GM12878 (cell line): Measurements from ENCODE around the gene KLHDC9. TPM values are rescaled to one million over a fixed set of nuclear protein-coding genes. Genes with fewer than 3 reads are reported as not detected.
A peak's percentile ranks its signal among the peaks of the same experiment; 100 is the strongest.

Experiments
- ATAC-seq: fragments of 200-7000 bp; cut with Tn5 transposase; 3 replicates; pipeline ENCODE4 v1.9.1; 2020; ENCODE audit warnings: mild to moderate bottlenecking, moderate library complexity
- BruUV-seq: library from RNA; stranded (reverse); fragments of 400-500 nt; replicated peaks from 2 replicates; lab custom pipeline; 2021; lab: Mats Ljungman, UMichigan
- CTCF ChIA-PET: fragments of 300-600 bp; sonication (Branson Sonifier 250); formaldehyde crosslinking; extraction: SDS; loops from one replicate; lab custom pipeline; 2021; ENCODE audit warnings: inconsistent platforms; lab: Yijun Ruan, JAX
- POLR2A ChIA-PET: fragments of 350-600 bp; formaldehyde crosslinking; extraction: SDS; loops from one replicate; lab custom pipeline; 2021; ENCODE audit warnings: inconsistent platforms; lab: Charles Lee
- RAD21 ChIA-PET: fragments of 300-600 bp; sonication (Branson Sonifier 250); formaldehyde crosslinking; loops from one replicate; lab custom pipeline; 2023; ENCODE audit warnings: antibody characterized with exemption; ENCODE audit not compliant: unreplicated experiment; lab: Charles Lee
- SMC1A ChIA-PET: fragments of 300-600 bp; sonication (Branson Sonifier 250); formaldehyde crosslinking; loops from one replicate; lab custom pipeline; 2023; ENCODE audit not compliant: unreplicated experiment, uncharacterized antibody; lab: Charles Lee
- DNase-seq: peaks from one replicate; pipeline ENCODE4 v3.0.0-alpha.2; 2011; ENCODE audit warnings: low read depth, low spot score
- FAIRE-seq: peaks from 3 replicates; lab custom pipeline; 2011; peaks lifted over from hg19 to GRCh38; lab: Jason Lieb, UNC
- H2AFZ ChIP-seq: 2 replicates; pipeline ENCODE4 v1.6.0; 2011; ENCODE audit warnings: low read depth, low read length, control low read depth; ENCODE audit not compliant: control insufficient read depth
- H3K27ac ChIP-seq: 2 replicates; pipeline ENCODE4 v1.5.1; 2011; ENCODE audit warnings: control low read depth; ENCODE audit not compliant: control insufficient read depth, insufficient read depth
- H3K27me3 ChIP-seq, 2 experiments: replicated peaks in 1 of 2; 2 replicates each; pipeline versions ENCODE4 v1.6.0 to v1.6.1; 2011; ENCODE audit warnings: low read length in 1 of 2; ENCODE audit not compliant: control insufficient read depth in 2 of 2, insufficient read depth in 2 of 2
- H3K36me3 ChIP-seq, 2 experiments: 2 replicates each; pipeline ENCODE4 v1.5.1; 2011; ENCODE audit warnings: low read length in 1 of 2; ENCODE audit not compliant: control insufficient read depth in 2 of 2, insufficient read depth in 2 of 2
- H3K4me1 ChIP-seq: 2 replicates; pipeline ENCODE4 v1.6.1; 2011; ENCODE audit warnings: mild to moderate bottlenecking, low read length, moderate library complexity, mixed read lengths; ENCODE audit not compliant: control insufficient read depth, insufficient read depth
- H3K4me2 ChIP-seq: 2 replicates; pipeline ENCODE4 v1.6.0; 2011; ENCODE audit warnings: control low read depth; ENCODE audit not compliant: control insufficient read depth, insufficient read depth
- H3K4me3 ChIP-seq: fragments of 200-600 bp; sonication (generic); 2 replicates; pipeline ENCODE4 v1.5.1; 2016
- H3K79me2 ChIP-seq: 2 replicates; pipeline ENCODE4 v1.6.0; 2011; ENCODE audit warnings: low read length; ENCODE audit not compliant: control insufficient read depth, insufficient read depth
- H3K9ac ChIP-seq: 2 replicates; pipeline ENCODE4 v1.8.0; 2011; ENCODE audit warnings: low read length, control low read depth, mixed read lengths; ENCODE audit not compliant: control insufficient read depth, insufficient read depth
- H3K9me3 ChIP-seq: replicated peaks from 3 replicates; pipeline ENCODE4 v1.5.1; 2011; ENCODE audit warnings: mild to moderate bottlenecking, low read length; ENCODE audit not compliant: control insufficient read depth, insufficient read depth
- H4K20me1 ChIP-seq: 2 replicates; pipeline ENCODE4 v1.6.0; 2011; ENCODE audit not compliant: control insufficient read depth, insufficient read depth
- CHD2 ChIP-seq: IDR thresholded peaks from 2 replicates; pipeline ENCODE4 v1.6.1; 2011; ENCODE audit warnings: low read depth, low read length, improper control_type of control experiment, borderline replicate concordance
- EP300 ChIP-seq, 2 experiments: fragments of 150-350 bp in 1 of 2; IDR thresholded peaks; 2 replicates each; pipeline ENCODE4 v1.6.1; 2011 to 2012; ENCODE audit warnings: low read depth in 2 of 2, low read length in 2 of 2, borderline replicate concordance in 1 of 2, improper control_type of control experiment in 1 of 2, inconsistent platforms in 1 of 2; ENCODE audit not compliant: control insufficient read depth in 1 of 2
- IKZF1 ChIP-seq: fragments of 450-650 bp; conservative IDR thresholded peaks from 2 replicates; pipeline ENCODE4 v1.6.1; 2017; ENCODE audit warnings: antibody characterized with exemption, mild to moderate bottlenecking
- NFXL1 ChIP-seq: fragments of 450-650 bp; IDR thresholded peaks from 2 replicates; pipeline ENCODE4 v1.6.1; 2017; ENCODE audit warnings: antibody characterized with exemption, mild to moderate bottlenecking, borderline replicate concordance
- POLR2AphosphoS5 ChIP-seq: IDR thresholded peaks from 2 replicates; pipeline ENCODE4 v1.6.1; 2011; ENCODE audit warnings: mild to moderate bottlenecking, low read length, inconsistent platforms
- SREBF2 ChIP-seq: IDR thresholded peaks from 2 replicates; pipeline ENCODE4 v1.6.1; 2012; ENCODE audit warnings: mild to moderate bottlenecking, low read length
- TCF12 ChIP-seq: IDR thresholded peaks from 2 replicates; pipeline ENCODE4 v1.6.1; 2011; ENCODE audit warnings: low read depth, mild to moderate bottlenecking, low read length
- TCF3 ChIP-seq: IDR thresholded peaks from 2 replicates; pipeline ENCODE4 v1.6.1; 2012; ENCODE audit warnings: low read depth, mild to moderate bottlenecking, low read length, borderline replicate concordance; ENCODE audit not compliant: insufficient read depth
- WRNIP1 ChIP-seq: IDR thresholded peaks from 2 replicates; pipeline ENCODE4 v1.6.1; 2011; ENCODE audit warnings: low read depth, low read length, improper control_type of control experiment, borderline replicate concordance
- YY1 ChIP-seq: IDR thresholded peaks from 2 replicates; pipeline ENCODE4 v1.6.1; 2011; ENCODE audit warnings: low read depth, mild to moderate bottlenecking, low read length
- WGBS: methylation state at CpG from one replicate; pipeline ENCODE4 v1.1.6; 2016; ENCODE audit warnings: low lambda C conversion rate; ENCODE audit not compliant: insufficient replicate concordance, insufficient coverage; ENCODE audit errors: missing lambda C conversion rate; 5-methylcytosine and 5-hydroxymethylcytosine counted together
- in situ Hi-C: fragments of 300-500 bp; cut with MboI; formaldehyde crosslinking; loops from 9 replicates; pipeline ENCODE4 v1.14.3; 2018; ENCODE audit warnings: mixed read lengths
- intact Hi-C: fragments of 100-400 bp; cut with micrococcal nuclease; formaldehyde crosslinking; loops from one replicate; pipeline ENCODE4 v1.14.2; 2022; ENCODE audit not compliant: unreplicated experiment
- polyA plus RNA-seq, 11 experiments: library from polyadenylated mRNA; depleted of rRNA in 4 of 11; unstranded in 6 of 11; stranded (reverse) in 5 of 11; fragments of >200 nt; fragmentation: Nextera tagmentation in 4 of 11; fragmentation: Illumina TruSeq in 1 of 11; extraction: Ambion mirVana in 4 of 11; extraction: Trizol in 1 of 11; gene quantifications; 1 replicate in 1 of 11; 2 replicates in 10 of 11; pipeline versions ENCODE4 v1.2.1 to v1.2.3, GENCODE V29; 2011 to 2016; ENCODE audit warnings: inconsistent platforms in 2 of 11, missing spikeins in 2 of 11, low read depth in 1 of 11
- total RNA-seq, 4 experiments: library from RNA; depleted of rRNA in 3 of 4; stranded (reverse); fragments of >200 nt in 3 of 4; fragmentation: Illumina TruSeq in 1 of 4; extraction: Trizol in 1 of 4; gene quantifications; 2 replicates each; pipeline versions ENCODE4 v1.2.1 to v1.2.3, GENCODE V29; 2013 to 2021
- TF ChIP-seq, protein P1 (sequence below): IDR thresholded peaks from 2 replicates; pipeline ENCODE4 v1.6.1; 2011; ENCODE audit warnings: borderline replicate concordance, low read depth, mild to moderate bottlenecking, moderate library complexity, low read length; ENCODE audit not compliant: insufficient read depth, poor library complexity, severe bottlenecking
- TF ChIP-seq, protein P2 (sequence below): fragments of 450-650 bp; IDR thresholded peaks from 2 replicates; pipeline ENCODE4 v1.6.1; 2017; ENCODE audit warnings: mild to moderate bottlenecking, low read depth, inconsistent platforms; ENCODE audit not compliant: poor library complexity, severe bottlenecking
- TF ChIP-seq, protein P3 (sequence below): fragments of 450-650 bp; IDR thresholded peaks from 2 replicates; pipeline ENCODE4 v1.6.1; 2018; ENCODE audit warnings: mild to moderate bottlenecking, low read depth, moderate library complexity; ENCODE audit not compliant: partially characterized antibody
- TF ChIP-seq, protein P4 (sequence below): fragments of 450-650 bp; conservative IDR thresholded peaks from 2 replicates; pipeline ENCODE4 v1.6.1; 2017; ENCODE audit warnings: mild to moderate bottlenecking, moderate library complexity

The KLHDC9 gene
- total and polyA plus RNA-seq, 10 of the 15 experiments (the other 5 are each of a cell fraction or from before 2014, with no cell fraction given) = 0.66 to 4.9 (median 2.6) TPM

DNA sequence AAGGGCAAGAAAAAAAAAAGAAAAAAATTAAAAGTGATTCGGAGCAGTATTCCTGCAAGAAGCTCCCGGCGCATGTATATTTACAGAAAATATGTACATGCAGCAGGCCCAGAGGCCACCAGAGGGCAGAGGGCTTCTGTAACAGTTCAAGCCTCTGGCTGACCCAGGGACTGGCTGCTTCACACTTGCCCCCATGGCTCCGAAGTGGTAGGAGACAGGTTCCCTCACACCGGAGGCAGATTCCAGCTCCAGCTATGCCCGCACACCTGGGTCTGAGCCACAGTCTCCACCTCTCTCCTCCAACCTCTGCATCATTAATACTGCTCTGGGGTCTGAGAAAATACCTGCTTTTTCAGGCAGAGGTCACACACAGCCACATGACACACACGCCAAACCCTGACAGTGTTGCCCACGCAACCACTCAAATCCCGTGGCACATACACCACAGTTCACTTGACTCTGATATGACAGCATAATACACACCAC is 26.2 kb upstream of the KLHDC9 start:
- H4K20me1 ChIP-seq = peaks cover 5% of the 10 kb centered on the region; the same call in 1 of the 2 replicates
- in situ Hi-C loops = no loop called here
- RAD21 ChIA-PET = interaction anchor here (0.6 to 6.4 kb wide), 9 partner anchors 13 to 74 kb away, joined by 3 to 90 read pairs (median 3); partner anchors contain the start of genes DEDD, F11R, KLHDC9 and USF1
- no TSS peak for BruUV-seq
- no peaks in the 10 kb centered on the region for H3K27me3 ChIP-seq
- ATAC-seq (no peak), DNase-seq (no peak), FAIRE-seq (no peak)
- 69% methylated on average over 9 of the region's 9 CpGs for WGBS
- intact Hi-C loops = loop anchor here (2.0 kb wide), 1 partner anchor 61 kb away; the partner anchor contains the start of gene DEDD
- H3K9me3 ChIP-seq = no peaks in the 10 kb centered on the region
- no peak overlapping the region for H3K27ac ChIP-seq
- POLR2A ChIA-PET = interaction anchor here (0.6 to 5.6 kb wide), 6 partner anchors 11 to 290 kb away, joined by 3 to 66 read pairs (median 4); partner anchors contain the start of genes DEDD, F11R and KLHDC9
- CTCF ChIA-PET = interaction anchor here (0.6 to 8.6 kb wide), 18 partner anchors 12 to 130 kb away, joined by 3 to 111 read pairs (median 5); partner anchors contain the start of genes KLHDC9, NDUFS2, NECTIN4 and NIT1
- H3K36me3 ChIP-seq = no peaks in the 10 kb centered on the region
- H3K4me2 ChIP-seq = no peak overlapping the region
- no peak overlapping the region for H3K4me3 ChIP-seq
- H3K9ac ChIP-seq = no peak overlapping the region
- peaks cover 30% of the 10 kb centered on the region for H3K79me2 ChIP-seq
- peak overlapping the region; percentile 15; the same call in 1 of the 2 replicates for H2AFZ ChIP-seq
- peaks cover 16% of the 10 kb centered on the region for H3K4me1 ChIP-seq
- SMC1A ChIA-PET = interaction anchor here (0.7 to 9.0 kb wide), 12 partner anchors 8 to 74 kb away, joined by 3 to 134 read pairs (median 5); partner anchors contain the start of genes F11R, KLHDC9 and USF1
- TF ChIP-seq, protein P1, sequence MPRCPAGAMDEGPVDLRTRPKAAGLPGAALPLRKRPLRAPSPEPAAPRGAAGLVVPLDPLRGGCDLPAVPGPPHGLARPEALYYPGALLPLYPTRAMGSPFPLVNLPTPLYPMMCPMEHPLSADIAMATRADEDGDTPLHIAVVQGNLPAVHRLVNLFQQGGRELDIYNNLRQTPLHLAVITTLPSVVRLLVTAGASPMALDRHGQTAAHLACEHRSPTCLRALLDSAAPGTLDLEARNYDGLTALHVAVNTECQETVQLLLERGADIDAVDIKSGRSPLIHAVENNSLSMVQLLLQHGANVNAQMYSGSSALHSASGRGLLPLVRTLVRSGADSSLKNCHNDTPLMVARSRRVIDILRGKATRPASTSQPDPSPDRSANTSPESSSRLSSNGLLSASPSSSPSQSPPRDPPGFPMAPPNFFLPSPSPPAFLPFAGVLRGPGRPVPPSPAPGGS = no peak
- TF ChIP-seq NFXL1 = no peak
- TF ChIP-seq, protein P2, sequence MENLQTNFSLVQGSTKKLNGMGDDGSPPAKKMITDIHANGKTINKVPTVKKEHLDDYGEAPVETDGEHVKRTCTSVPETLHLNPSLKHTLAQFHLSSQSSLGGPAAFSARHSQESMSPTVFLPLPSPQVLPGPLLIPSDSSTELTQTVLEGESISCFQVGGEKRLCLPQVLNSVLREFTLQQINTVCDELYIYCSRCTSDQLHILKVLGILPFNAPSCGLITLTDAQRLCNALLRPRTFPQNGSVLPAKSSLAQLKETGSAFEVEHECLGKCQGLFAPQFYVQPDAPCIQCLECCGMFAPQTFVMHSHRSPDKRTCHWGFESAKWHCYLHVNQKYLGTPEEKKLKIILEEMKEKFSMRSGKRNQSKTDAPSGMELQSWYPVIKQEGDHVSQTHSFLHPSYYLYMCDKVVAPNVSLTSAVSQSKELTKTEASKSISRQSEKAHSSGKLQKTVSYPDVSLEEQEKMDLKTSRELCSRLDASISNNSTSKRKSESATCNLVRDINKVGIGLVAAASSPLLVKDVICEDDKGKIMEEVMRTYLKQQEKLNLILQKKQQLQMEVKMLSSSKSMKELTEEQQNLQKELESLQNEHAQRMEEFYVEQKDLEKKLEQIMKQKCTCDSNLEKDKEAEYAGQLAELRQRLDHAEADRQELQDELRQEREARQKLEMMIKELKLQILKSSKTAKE = no peak
- TF ChIP-seq POLR2AphosphoS5 = no peak
- TF ChIP-seq SREBF2 = no peak
- 0 out of 2 replicates have a peak, but pooled peaks have one; percentile 12 for TF ChIP-seq IKZF1
- peak; percentile 74 for TF ChIP-seq YY1
- TF ChIP-seq EP300 (IDR thresholded peaks at IDR 0.05; ENCODE audit: borderline replicate concordance in 1 of 2, control insufficient read depth in 1 of 2, low read depth in 2 of 2, low read length in 2 of 2) = no peak
- no peak for TF ChIP-seq TCF12
- TF ChIP-seq CHD2 = no peak
- TF ChIP-seq TCF3 = no peak
- TF ChIP-seq, protein P3, sequence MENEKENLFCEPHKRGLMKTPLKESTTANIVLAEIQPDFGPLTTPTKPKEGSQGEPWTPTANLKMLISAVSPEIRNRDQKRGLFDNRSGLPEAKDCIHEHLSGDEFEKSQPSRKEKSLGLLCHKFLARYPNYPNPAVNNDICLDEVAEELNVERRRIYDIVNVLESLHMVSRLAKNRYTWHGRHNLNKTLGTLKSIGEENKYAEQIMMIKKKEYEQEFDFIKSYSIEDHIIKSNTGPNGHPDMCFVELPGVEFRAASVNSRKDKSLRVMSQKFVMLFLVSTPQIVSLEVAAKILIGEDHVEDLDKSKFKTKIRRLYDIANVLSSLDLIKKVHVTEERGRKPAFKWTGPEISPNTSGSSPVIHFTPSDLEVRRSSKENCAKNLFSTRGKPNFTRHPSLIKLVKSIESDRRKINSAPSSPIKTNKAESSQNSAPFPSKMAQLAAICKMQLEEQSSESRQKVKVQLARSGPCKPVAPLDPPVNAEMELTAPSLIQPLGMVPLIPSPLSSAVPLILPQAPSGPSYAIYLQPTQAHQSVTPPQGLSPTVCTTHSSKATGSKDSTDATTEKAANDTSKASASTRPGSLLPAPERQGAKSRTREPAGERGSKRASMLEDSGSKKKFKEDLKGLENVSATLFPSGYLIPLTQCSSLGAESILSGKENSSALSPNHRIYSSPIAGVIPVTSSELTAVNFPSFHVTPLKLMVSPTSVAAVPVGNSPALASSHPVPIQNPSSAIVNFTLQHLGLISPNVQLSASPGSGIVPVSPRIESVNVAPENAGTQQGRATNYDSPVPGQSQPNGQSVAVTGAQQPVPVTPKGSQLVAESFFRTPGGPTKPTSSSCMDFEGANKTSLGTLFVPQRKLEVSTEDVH = no peak
- TF ChIP-seq, protein P4, sequence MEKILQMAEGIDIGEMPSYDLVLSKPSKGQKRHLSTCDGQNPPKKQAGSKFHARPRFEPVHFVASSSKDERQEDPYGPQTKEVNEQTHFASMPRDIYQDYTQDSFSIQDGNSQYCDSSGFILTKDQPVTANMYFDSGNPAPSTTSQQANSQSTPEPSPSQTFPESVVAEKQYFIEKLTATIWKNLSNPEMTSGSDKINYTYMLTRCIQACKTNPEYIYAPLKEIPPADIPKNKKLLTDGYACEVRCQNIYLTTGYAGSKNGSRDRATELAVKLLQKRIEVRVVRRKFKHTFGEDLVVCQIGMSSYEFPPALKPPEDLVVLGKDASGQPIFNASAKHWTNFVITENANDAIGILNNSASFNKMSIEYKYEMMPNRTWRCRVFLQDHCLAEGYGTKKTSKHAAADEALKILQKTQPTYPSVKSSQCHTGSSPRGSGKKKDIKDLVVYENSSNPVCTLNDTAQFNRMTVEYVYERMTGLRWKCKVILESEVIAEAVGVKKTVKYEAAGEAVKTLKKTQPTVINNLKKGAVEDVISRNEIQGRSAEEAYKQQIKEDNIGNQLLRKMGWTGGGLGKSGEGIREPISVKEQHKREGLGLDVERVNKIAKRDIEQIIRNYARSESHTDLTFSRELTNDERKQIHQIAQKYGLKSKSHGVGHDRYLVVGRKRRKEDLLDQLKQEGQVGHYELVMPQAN = no peak
- TF ChIP-seq WRNIP1 = no peak
